ENCODE results near the gene HIRIP3.
"Not testable (repeated sequence)": the region's sequence is repeated elsewhere in the genome, so short reads cannot be mapped to it uniquely, and the experiment has no call there.

Gene HIRIP3

GRCh38 chr16:30027588-30028437, 32.4 kb upstream of the HIRIP3 start:
- Histone ChIP-seq H3K4me1 (ENCODE audit: control insufficient read depth, insufficient read depth, low read length) (no peaks in the 10 kb centered on the region), H3K27me3 (ENCODE audit: control insufficient read depth, insufficient read depth, low read length) (peaks cover 67% of the 10 kb centered on the region), H3K4me2 (ENCODE audit: low read length) (no peak overlapping the region), H3K4me3 (ENCODE audit: low read length) (no peak overlapping the region), H3K36me3 (ENCODE audit: insufficient read depth, low read length) (no peaks in the 10 kb centered on the region), H3K9me3 (replicated peaks; ENCODE audit: low read length) (no peaks in the 10 kb centered on the region), H3K9ac (ENCODE audit: low read depth, low read length) (no peak overlapping the region)

GRCh38 chr16:30026449-30026848, 31.0 kb upstream of the HIRIP3 start:
- Histone ChIP-seq H3K27me3 (ENCODE audit: control insufficient read depth, insufficient read depth, low read length) (peaks cover 60% of the 10 kb centered on the region), H3K4me2 (ENCODE audit: low read length) (no peak overlapping the region), H3K9ac (ENCODE audit: low read depth, low read length) (no peak overlapping the region), H3K4me3 (ENCODE audit: low read length) (no peak overlapping the region), H3K9me3 (replicated peaks; ENCODE audit: low read length) (no peaks in the 10 kb centered on the region), H3K4me1 (ENCODE audit: control insufficient read depth, insufficient read depth, low read length) (no peaks in the 10 kb centered on the region), H3K36me3 (ENCODE audit: insufficient read depth, low read length) (no peaks in the 10 kb centered on the region)

- Histone ChIP-seq H3K36me3 (ENCODE audit: insufficient read depth, low read length) (no peaks in the 10 kb centered on the region), H3K9me3 (replicated peaks; ENCODE audit: low read length) (no peaks in the 10 kb centered on the region), H3K4me2 (ENCODE audit: low read length) (no peak overlapping the region), H3K9ac (ENCODE audit: low read depth, low read length) (no peak overlapping the region), H3K4me3 (ENCODE audit: low read length) (no peak overlapping the region), H3K4me1 (ENCODE audit: control insufficient read depth, insufficient read depth, low read length) (peaks cover 6% of the 10 kb centered on the region), H3K27me3 (ENCODE audit: control insufficient read depth, insufficient read depth, low read length) (peaks cover 60% of the 10 kb centered on the region)
These were observed 30.2 kb upstream of the HIRIP3 start for GRCh38 chr16:30025574-30025973.

GRCh38 chr16:30025156-30025555, 29.7 kb upstream of the HIRIP3 start:
- H3K4me2 ChIP-seq (ENCODE audit: low read length), result no peak overlapping the region
- no peaks in the 10 kb centered on the region for H3K36me3 ChIP-seq (ENCODE audit: insufficient read depth, low read length)
- H3K9ac ChIP-seq (ENCODE audit: low read depth, low read length), result no peak overlapping the region
- H3K27me3 ChIP-seq (ENCODE audit: control insufficient read depth, insufficient read depth, low read length), result peaks cover 57% of the 10 kb centered on the region
- no peaks in the 10 kb centered on the region for H3K9me3 ChIP-seq (replicated peaks; ENCODE audit: low read length)
- no peak overlapping the region for H3K4me3 ChIP-seq (ENCODE audit: low read length)
- peaks cover 6% of the 10 kb centered on the region for H3K4me1 ChIP-seq (ENCODE audit: control insufficient read depth, insufficient read depth, low read length)

GRCh38 chr16:30024451-30024850, 29.0 kb upstream of the HIRIP3 start:
- Histone ChIP-seq H3K9me3 (replicated peaks; ENCODE audit: low read length) (no peaks in the 10 kb centered on the region), H3K9ac (ENCODE audit: low read depth, low read length) (no peak overlapping the region), H3K4me2 (ENCODE audit: low read length) (no peak overlapping the region), H3K36me3 (ENCODE audit: insufficient read depth, low read length) (no peaks in the 10 kb centered on the region), H3K4me3 (ENCODE audit: low read length) (no peak overlapping the region), H3K4me1 (ENCODE audit: control insufficient read depth, insufficient read depth, low read length) (peaks cover 6% of the 10 kb centered on the region), H3K27me3 (ENCODE audit: control insufficient read depth, insufficient read depth, low read length) (peaks cover 53% of the 10 kb centered on the region)

- peaks cover 6% of the 10 kb centered on the region for H3K4me1 ChIP-seq (ENCODE audit: control insufficient read depth, insufficient read depth, low read length)
- no peak overlapping the region for H3K4me2 ChIP-seq (ENCODE audit: low read length)
- H3K27me3 ChIP-seq (ENCODE audit: control insufficient read depth, insufficient read depth, low read length), result peaks cover 48% of the 10 kb centered on the region
- H3K9ac ChIP-seq (ENCODE audit: low read depth, low read length), result no peak overlapping the region
- H3K4me3 ChIP-seq (ENCODE audit: low read length), result no peak overlapping the region
- H3K9me3 ChIP-seq (replicated peaks; ENCODE audit: low read length), result no peaks in the 10 kb centered on the region
- H3K36me3 ChIP-seq (ENCODE audit: insufficient read depth, low read length), result no peaks in the 10 kb centered on the region
These were observed 28.2 kb upstream of the HIRIP3 start for GRCh38 chr16:30023586-30023985.

- H3K36me3 ChIP-seq (ENCODE audit: insufficient read depth, low read length), result no peaks in the 10 kb centered on the region
These were observed 27.5 kb upstream of the HIRIP3 start, which contains the start of gene C16orf92 for GRCh38 chr16:30022887-30023286. TSS of gene C16orf92 (plus strand) at chr16:30023198. CDS start at chr16:30023341, 143 bp downstream.

GRCh38 chr16:30018731-30019158, 23.3 kb upstream of the HIRIP3 start:
- Histone ChIP-seq H3K36me3 (ENCODE audit: insufficient read depth, low read length) (no peaks in the 10 kb centered on the region), H3K4me1 (ENCODE audit: control insufficient read depth, insufficient read depth, low read length) (peaks cover 6% of the 10 kb centered on the region), H3K9me3 (replicated peaks; ENCODE audit: low read length) (no peaks in the 10 kb centered on the region), H3K9ac (ENCODE audit: low read depth, low read length) (no peak overlapping the region), H3K4me3 (ENCODE audit: low read length) (no peak overlapping the region), H3K27me3 (ENCODE audit: control insufficient read depth, insufficient read depth, low read length) (peaks cover 23% of the 10 kb centered on the region), H3K4me2 (ENCODE audit: low read length) (no peak overlapping the region)

More at GRCh38 chr16:30022887-30023286, 27.5 kb upstream of the HIRIP3 start, which contains the start of gene C16orf92:
- no peaks in the 10 kb centered on the region for H3K9me3 ChIP-seq (replicated peaks; ENCODE audit: low read length)
- no peak within 1 kb of the TSS for H3K9ac ChIP-seq (ENCODE audit: low read depth, low read length)
- peaks cover 41% of the 10 kb centered on the region for H3K27me3 ChIP-seq (ENCODE audit: control insufficient read depth, insufficient read depth, low read length)
- no peak within 1 kb of the TSS for H3K4me2 ChIP-seq (ENCODE audit: low read length)
- peaks cover 6% of the 10 kb centered on the region for H3K4me1 ChIP-seq (ENCODE audit: control insufficient read depth, insufficient read depth, low read length)
- no peak within 1 kb of the TSS for H3K4me3 ChIP-seq (ENCODE audit: low read length)

GRCh38 chr16:30017937-30018336, 22.5 kb upstream of the HIRIP3 start:
- H3K9ac ChIP-seq (ENCODE audit: low read depth, low read length); H3K4me3 ChIP-seq (ENCODE audit: low read length); H3K36me3 ChIP-seq (ENCODE audit: insufficient read depth, low read length); H3K4me1 ChIP-seq (ENCODE audit: control insufficient read depth, insufficient read depth, low read length); H3K4me2 ChIP-seq (ENCODE audit: low read length); H3K9me3 ChIP-seq (replicated peaks; ENCODE audit: low read length): not testable (repeated sequence)
- H3K27me3 ChIP-seq (ENCODE audit: control insufficient read depth, insufficient read depth, low read length), result peaks cover 16% of the 10 kb centered on the region

GRCh38 chr16:30017277-30017656, 21.9 kb upstream of the HIRIP3 start:
- H3K9me3 ChIP-seq (replicated peaks; ENCODE audit: low read length), result no peaks in the 10 kb centered on the region
- H3K36me3 ChIP-seq (ENCODE audit: insufficient read depth, low read length), result no peaks in the 10 kb centered on the region
- no peak overlapping the region for H3K4me3 ChIP-seq (ENCODE audit: low read length)
- peaks cover 16% of the 10 kb centered on the region for H3K27me3 ChIP-seq (ENCODE audit: control insufficient read depth, insufficient read depth, low read length)
- H3K4me1 ChIP-seq (ENCODE audit: control insufficient read depth, insufficient read depth, low read length), result peaks cover 6% of the 10 kb centered on the region
- no peak overlapping the region for H3K9ac ChIP-seq (ENCODE audit: low read depth, low read length)
- no peak overlapping the region for H3K4me2 ChIP-seq (ENCODE audit: low read length)

GRCh38 chr16:30016555-30017276, 21.3 kb upstream of the HIRIP3 start:
- peaks cover 6% of the 10 kb centered on the region for H3K4me1 ChIP-seq (ENCODE audit: control insufficient read depth, insufficient read depth, low read length)
- H3K4me2 ChIP-seq (ENCODE audit: low read length), result no peak overlapping the region
- H3K4me3 ChIP-seq (ENCODE audit: low read length), result no peak overlapping the region
- H3K9ac ChIP-seq (ENCODE audit: low read depth, low read length), result no peak overlapping the region
- H3K27me3 ChIP-seq (ENCODE audit: control insufficient read depth, insufficient read depth, low read length), result peaks cover 21% of the 10 kb centered on the region
- H3K9me3 ChIP-seq (replicated peaks; ENCODE audit: low read length), result no peaks in the 10 kb centered on the region
- H3K36me3 ChIP-seq (ENCODE audit: insufficient read depth, low read length), result no peaks in the 10 kb centered on the region

All from skeletal muscle satellite cell (primary cell).